Activated T-helper 1 cell treated with Interleukin-2 at 50 U/mL for 16 hours (primary cell): ENCODE data around the gene STXBP5.
"Not testable (repeated sequence)": the region's sequence is repeated elsewhere in the genome, so short reads cannot be mapped to it uniquely, and the experiment has no call there.

Experiments
- DNase-seq: peaks from one replicate; pipeline ENCODE4 v3.0.0-alpha.2; 2020; ENCODE audit warnings: low read depth

Gene STXBP5

GRCh38 chr6:147246853-147247635 lies 42.8 kb downstream of the STXBP5 start:
- no peak for DNase-seq

DNA sequence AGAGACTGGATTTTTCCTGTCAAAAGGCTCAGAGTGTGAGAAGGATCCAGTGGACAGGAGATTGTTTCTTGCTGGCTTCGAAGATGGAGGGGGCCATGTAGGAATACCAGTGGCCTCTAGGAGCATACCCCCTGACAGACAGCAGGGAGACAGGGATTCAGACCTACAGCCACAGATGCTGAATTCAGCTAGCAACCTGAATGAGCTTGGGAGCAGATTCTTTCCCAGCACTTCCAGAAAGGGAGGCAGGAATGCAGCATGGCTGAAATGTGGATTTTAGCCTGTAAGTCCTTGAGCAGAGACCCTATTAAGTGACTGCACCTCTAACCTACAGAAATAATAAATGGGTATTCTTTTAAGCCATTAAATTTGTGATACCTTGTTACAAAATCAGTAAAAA lies 44.6 kb downstream of the STXBP5 start:
- no peak for DNase-seq

DNA sequence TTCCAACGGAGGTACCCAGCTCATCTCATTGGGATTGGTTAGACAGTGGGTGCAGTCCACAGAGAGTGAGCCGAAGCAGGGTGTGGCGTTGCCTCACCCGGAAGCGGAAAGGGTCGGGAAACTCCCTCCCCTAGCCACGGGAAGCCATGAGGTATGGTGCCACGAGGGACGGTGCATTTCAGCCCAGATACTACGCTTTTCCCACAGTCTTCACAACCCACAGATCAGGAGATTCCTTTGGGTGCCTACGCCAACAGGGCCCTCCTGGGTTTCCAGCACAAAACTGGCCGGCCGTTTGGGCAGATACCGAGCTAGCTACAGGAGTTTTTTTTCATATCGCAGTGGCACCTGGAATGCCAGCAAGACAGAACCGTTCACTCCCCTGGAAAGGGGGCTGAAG lies 46.9 kb downstream of the STXBP5 start:
- DNase-seq, result no peak

DNA sequence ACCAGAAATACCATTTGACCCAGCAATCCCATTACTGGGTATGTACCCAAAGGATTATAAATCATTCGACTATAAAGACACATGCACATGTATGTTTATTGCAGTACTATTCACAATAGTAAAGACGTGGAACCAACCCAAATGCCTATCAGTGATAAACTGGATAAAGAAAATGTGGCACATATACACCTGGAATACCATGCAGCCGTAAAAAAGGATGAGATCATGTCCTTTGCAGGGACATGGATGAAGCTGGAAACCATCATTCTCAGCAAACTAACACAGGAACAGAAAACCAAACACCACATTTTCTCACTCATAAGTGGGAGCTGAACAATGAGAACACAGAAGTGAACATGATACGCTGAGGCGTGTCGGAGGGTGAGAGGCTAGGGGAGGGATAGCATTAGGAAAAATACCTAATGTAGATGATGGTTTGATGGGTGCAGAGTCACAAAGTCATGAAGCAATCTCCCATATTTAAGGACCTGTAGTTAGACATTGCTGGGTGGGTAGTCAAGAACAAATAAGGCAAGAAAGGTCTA lies 50.8 kb downstream of the STXBP5 start:
- not testable (repeated sequence) for DNase-seq

DNA sequence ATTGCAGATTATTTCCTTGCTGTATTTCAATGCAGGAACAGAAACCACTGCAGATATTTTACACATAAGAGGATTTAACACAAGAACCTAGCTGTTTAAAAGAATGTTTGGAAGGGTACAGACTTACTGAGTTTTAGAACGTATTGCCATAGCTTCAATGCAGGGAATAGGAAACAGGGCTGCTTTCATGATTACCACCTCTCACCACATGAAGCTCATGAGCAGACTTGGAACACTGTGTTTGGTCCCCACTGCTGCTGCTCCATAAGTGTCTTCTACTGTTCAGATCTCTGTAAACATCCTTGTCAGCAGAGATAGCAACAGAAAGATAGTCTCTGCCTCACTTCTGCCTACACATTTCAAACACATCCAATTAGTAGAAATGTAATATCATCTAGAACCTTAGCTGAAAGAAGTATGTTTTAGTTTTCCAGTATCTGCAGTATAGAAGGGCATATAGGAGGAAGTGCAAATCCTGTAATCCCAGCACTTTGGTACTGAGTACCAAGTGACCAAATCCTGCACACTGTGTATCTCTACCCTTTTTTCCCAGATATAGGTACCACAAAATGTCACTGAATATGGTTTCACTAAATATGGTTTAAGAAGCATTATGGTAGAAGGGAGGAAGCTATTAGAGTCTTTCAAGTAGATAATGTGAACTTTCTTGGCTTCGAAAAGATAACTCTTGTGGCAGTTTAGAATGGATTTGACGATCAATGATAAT lies 51.9 kb downstream of the STXBP5 start:
- no peak for DNase-seq

DNA sequence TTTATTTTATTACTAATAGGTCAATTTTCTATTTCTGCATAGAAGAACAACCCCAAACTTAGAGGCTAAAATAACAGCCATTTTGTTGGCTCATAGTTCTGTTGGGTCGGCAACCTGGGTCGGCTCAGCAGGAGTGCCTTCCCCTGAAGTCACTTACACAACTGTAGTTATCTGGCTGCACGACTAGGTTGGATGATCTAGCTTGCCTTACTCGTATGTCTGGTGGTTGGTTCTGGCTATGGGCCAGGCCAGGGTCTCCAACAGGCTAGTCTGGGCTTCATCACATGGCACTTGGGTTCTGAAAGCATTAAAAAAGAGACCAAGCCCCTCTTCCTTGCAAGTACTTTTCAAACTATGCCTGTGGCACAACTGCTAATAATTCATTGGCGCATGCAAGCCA lies 53.5 kb downstream of the STXBP5 start:
- no peak for DNase-seq

GRCh38 chr6:147260091-147260490 lies 55.9 kb downstream of the STXBP5 start:
- no peak for DNase-seq

- DNase-seq, result no peak
These were observed 58.7 kb downstream of the STXBP5 start for GRCh38 chr6:147262946-147263345.

DNA sequence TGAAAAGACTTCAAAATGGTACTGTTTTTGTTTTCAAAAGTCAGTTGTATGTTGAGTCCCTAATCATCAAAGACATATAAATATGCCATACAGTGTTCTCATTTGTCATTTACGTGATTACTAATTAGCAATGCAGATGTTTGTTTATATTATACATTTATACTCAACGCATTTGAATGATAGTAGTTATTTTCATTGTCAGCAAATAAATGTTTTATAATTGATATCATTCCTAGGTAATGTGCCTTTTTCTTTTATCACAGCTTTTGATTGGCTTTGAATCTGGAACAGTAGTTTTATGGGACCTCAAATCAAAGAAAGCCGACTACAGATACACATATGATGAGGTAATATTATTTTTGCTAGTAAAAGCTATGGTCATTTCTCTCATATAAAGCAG lies 62.6 kb downstream of the STXBP5 start:
- DNase-seq, result no peak

GRCh38 chr6:147267658-147268057 lies 63.4 kb downstream of the STXBP5 start:
- no peak for DNase-seq

DNA sequence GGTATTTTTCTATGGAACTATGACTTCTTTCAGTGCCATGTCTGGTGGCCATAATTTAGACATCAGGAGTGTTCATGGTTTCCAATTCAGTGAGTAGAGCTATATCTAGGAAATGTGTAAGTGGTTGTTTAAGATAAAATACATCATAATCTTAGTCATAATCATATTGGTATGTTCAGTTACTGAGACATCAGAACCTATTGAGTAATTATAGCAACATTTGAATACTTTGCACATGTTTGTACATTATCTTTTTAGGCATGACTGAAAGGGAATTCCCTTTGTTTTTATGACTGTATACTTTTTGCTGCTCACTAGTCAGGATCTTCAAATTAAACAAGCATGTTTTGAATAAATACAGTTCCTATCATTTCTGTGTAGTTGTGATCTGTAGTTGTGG lies 64.0 kb downstream of the STXBP5 start:
- DNase-seq, result no peak

- no peak for DNase-seq
These were observed 69.8 kb downstream of the STXBP5 start for GRCh38 chr6:147274012-147274411.

GRCh38 chr6:147274776-147275175 lies 70.6 kb downstream of the STXBP5 start:
- DNase-seq, result no peak

GRCh38 chr6:147278891-147279290 lies 74.7 kb downstream of the STXBP5 start:
- DNase-seq, result no peak

DNA sequence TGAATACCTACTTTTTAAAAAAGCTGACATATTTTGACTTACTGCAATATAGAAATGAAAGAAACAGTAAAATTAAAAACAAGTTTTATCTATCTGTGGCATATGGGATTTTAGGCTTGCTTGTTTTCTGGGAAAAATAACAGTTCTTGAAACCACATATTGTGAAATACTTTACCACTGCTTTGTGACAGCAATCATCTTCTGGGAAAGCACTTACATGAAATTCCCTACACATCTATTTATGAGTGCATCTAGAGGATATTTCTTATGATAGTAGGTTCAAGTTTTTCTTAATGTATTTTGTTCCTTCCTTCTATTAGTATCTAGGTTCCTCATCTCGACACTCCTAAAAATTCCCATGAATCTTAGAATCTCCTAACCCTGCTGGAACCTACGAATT lies 75.2 kb downstream of the STXBP5 start:
- no peak for DNase-seq

GRCh38 chr6:147281895-147282565 lies 77.8 kb downstream of the STXBP5 start:
- DNase-seq, result no peak

DNA sequence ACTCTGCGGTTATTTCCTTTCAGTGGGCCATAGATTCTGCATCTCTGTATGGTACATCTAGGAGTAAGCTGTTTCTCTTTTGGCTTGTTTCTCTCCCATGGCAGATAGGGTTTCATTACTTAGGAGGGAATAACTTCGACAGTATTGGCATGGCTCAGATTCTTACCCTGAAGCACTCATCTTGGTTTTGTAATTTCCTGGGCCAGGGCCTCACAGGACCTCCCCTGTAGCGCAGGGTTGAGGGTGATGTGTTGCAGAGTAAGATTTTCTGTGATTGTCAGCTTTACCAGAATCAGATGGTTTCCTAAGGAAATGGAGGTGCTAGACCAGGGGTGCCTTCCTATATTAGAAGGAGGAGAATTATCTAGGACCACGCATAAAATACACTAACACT lies 78.3 kb downstream of the STXBP5 start:
- DNase-seq, result no peak

- DNase-seq, result no peak
These were observed 79.2 kb downstream of the STXBP5 start for GRCh38 chr6:147283460-147283859.

- DNase-seq, result no peak
These were observed 81.1 kb downstream of the STXBP5 start for GRCh38 chr6:147285087-147285855.

DNA sequence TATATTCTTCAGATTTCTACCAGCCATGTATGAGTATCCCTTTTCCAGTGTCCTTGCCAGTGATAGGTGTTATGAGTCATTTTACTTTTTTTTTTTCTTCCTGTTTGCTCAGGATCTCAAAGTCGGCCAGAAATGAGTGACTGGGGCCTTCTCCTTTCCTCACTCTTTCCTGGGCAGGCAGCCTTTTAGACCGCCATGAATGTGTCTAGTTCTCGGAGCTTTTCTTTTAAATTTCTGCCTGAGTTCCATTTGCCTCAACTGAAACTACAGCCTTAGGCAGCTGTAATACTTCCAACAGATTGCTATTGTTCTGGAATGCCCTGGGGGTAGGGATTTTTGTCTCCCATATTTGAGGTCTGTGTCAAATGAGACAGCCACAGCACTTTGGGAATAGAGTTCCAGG lies 83.7 kb downstream of the STXBP5 start:
- no peak for DNase-seq

- no peak for DNase-seq
These were observed 92.9 kb downstream of the STXBP5 start for GRCh38 chr6:147297124-147297523.
